ENCODE results near the gene RAPGEF4. TPM values are rescaled to one million over a fixed set of nuclear protein-coding genes. Genes with fewer than 3 reads are reported as not detected.
A peak's percentile ranks its signal among the peaks of the same experiment; 100 is the strongest.

Gene RAPGEF4
- polyA plus RNA-seq, 4 donors: 5.8 to 13.0 (median 9.6) TPM

- no peak for DNase-seq (ENCODE audit: low read depth in 4 of 4, low spot score in 3 of 4)
Observed at GRCh38 chr2:172821370-172822338, 86.0 kb downstream of the RAPGEF4 start.

GRCh38 chr2:172822585-172822984 lies 86.9 kb downstream of the RAPGEF4 start:
- no peak for DNase-seq (ENCODE audit: low read depth in 4 of 4, low spot score in 3 of 4)

GRCh38 chr2:172823261-172823850 lies 87.7 kb downstream of the RAPGEF4 start:
- DNase-seq (ENCODE audit: low read depth in 4 of 4, low spot score in 3 of 4): no peak

GRCh38 chr2:172826522-172826921 lies 90.9 kb downstream of the RAPGEF4 start:
- DNase-seq (ENCODE audit: low read depth in 4 of 4, low spot score in 3 of 4): no peak

- no peak for DNase-seq (ENCODE audit: low read depth in 4 of 4, low spot score in 3 of 4)
Observed at GRCh38 chr2:172829229-172829628, 93.6 kb downstream of the RAPGEF4 start.

- no peak for DNase-seq (ENCODE audit: low read depth in 4 of 4, low spot score in 3 of 4)
Observed at GRCh38 chr2:172830482-172830881, 94.8 kb downstream of the RAPGEF4 start.

- no peak for DNase-seq (ENCODE audit: low read depth in 4 of 4, low spot score in 3 of 4)
Observed at GRCh38 chr2:172833898-172834297, 98.3 kb downstream of the RAPGEF4 start.

- no peak for DNase-seq (ENCODE audit: low read depth in 4 of 4, low spot score in 3 of 4)
Observed at GRCh38 chr2:172834881-172835280, 99.2 kb downstream of the RAPGEF4 start.

GRCh38 chr2:172836347-172836821 lies 100.7 kb downstream of the RAPGEF4 start:
- DNase-seq (ENCODE audit: low read depth in 4 of 4, low spot score in 3 of 4): no peak

- DNase-seq (ENCODE audit: low read depth in 4 of 4, low spot score in 3 of 4): no peak
Observed at GRCh38 chr2:172836827-172837226, 101.2 kb downstream of the RAPGEF4 start.

- DNase-seq (ENCODE audit: low read depth in 4 of 4, low spot score in 3 of 4): no peak
Observed at GRCh38 chr2:172839446-172839845, 103.8 kb downstream of the RAPGEF4 start.

- no peak for DNase-seq (ENCODE audit: low read depth in 4 of 4, low spot score in 3 of 4)
Observed at GRCh38 chr2:172842511-172843265, 107.0 kb downstream of the RAPGEF4 start.

- DNase-seq (ENCODE audit: low read depth in 4 of 4, low spot score in 3 of 4): no peak
Observed at GRCh38 chr2:172843266-172843582, 107.6 kb downstream of the RAPGEF4 start.

GRCh38 chr2:172843902-172844715 lies 108.5 kb downstream of the RAPGEF4 start:
- DNase-seq (ENCODE audit: low read depth in 4 of 4, low spot score in 3 of 4): no peak

- no peak for DNase-seq (ENCODE audit: low read depth in 4 of 4, low spot score in 3 of 4)
Observed at GRCh38 chr2:172845028-172845630, 109.5 kb downstream of the RAPGEF4 start.

GRCh38 chr2:172846551-172846950 lies 110.9 kb downstream of the RAPGEF4 start:
- DNase-seq (ENCODE audit: low read depth in 4 of 4, low spot score in 3 of 4): no peak

- DNase-seq (ENCODE audit: low read depth in 4 of 4, low spot score in 3 of 4): no peak
Observed at GRCh38 chr2:172847188-172847587, 111.5 kb downstream of the RAPGEF4 start.

- peak in 1 of 4 donors; percentile 24 for DNase-seq (ENCODE audit: low read depth in 4 of 4, low spot score in 3 of 4)
Observed at GRCh38 chr2:172848519-172848918, 112.9 kb downstream of the RAPGEF4 start.

- DNase-seq (ENCODE audit: low read depth in 4 of 4, low spot score in 3 of 4): no peak
Observed at GRCh38 chr2:172849519-172850217, 114.0 kb downstream of the RAPGEF4 start.
